Astrocyte (in vitro differentiated cells and primary cell): ENCODE results near the gene TLL1. TPM values are rescaled to one million over a fixed set of nuclear protein-coding genes. Genes with fewer than 3 reads are reported as not detected.

Experiments used
- DNase-seq: peaks from one replicate; pipeline ENCODE4 v3.0.0-alpha.2; 2010; ENCODE audit warnings: low read depth
- FAIRE-seq: peaks from 2 replicates; lab custom pipeline; 2011; peaks lifted over from hg19 to GRCh38; lab: Jason Lieb, UNC
- H2AFZ ChIP-seq: 2 replicates; pipeline ENCODE4 v1.6.0; 2012; ENCODE audit warnings: low read depth, low read length, inconsistent platforms
- H3K27ac ChIP-seq: 2 replicates; pipeline ENCODE4 v1.5.1; 2011; ENCODE audit warnings: low read depth, low read length, inconsistent platforms
- H3K27me3 ChIP-seq: 2 replicates; pipeline ENCODE4 v1.6.0; 2011; ENCODE audit warnings: low read length, inconsistent platforms; ENCODE audit not compliant: insufficient read depth
- H3K36me3 ChIP-seq: 2 replicates; pipeline ENCODE4 v1.5.1; 2011; ENCODE audit warnings: low read length, inconsistent platforms; ENCODE audit not compliant: insufficient read depth
- H3K4me1 ChIP-seq: 2 replicates; pipeline ENCODE4 v1.5.1; 2011; ENCODE audit warnings: low read length, inconsistent platforms; ENCODE audit not compliant: insufficient read depth
- H3K4me2 ChIP-seq: 2 replicates; pipeline ENCODE4 v1.6.0; 2012; ENCODE audit warnings: low read length, inconsistent platforms
- H3K4me3 ChIP-seq: 2 replicates; pipeline ENCODE4 v1.5.1; 2011; ENCODE audit warnings: low read depth, mild to moderate bottlenecking, low read length, inconsistent platforms; ENCODE audit not compliant: insufficient read depth
- H3K79me2 ChIP-seq: 2 replicates; pipeline ENCODE4 v1.6.0; 2012; ENCODE audit warnings: mild to moderate bottlenecking, low read length, inconsistent platforms; ENCODE audit not compliant: insufficient read depth
- H3K9ac ChIP-seq: 2 replicates; pipeline ENCODE4 v1.6.0; 2012; ENCODE audit warnings: mild to moderate bottlenecking, low read length, inconsistent platforms
- H3K9me3 ChIP-seq: 2 replicates; pipeline ENCODE4 v1.5.1; 2012; ENCODE audit warnings: low read depth, mild to moderate bottlenecking, low read length, inconsistent platforms; ENCODE audit not compliant: insufficient read depth
- H4K20me1 ChIP-seq: 2 replicates; pipeline ENCODE4 v1.6.0; 2012; ENCODE audit warnings: low read length, inconsistent platforms; ENCODE audit not compliant: insufficient read depth
- H3K27ac Mint-ChIP-seq: one replicate; pipeline ENCODE4 v1.8.0; 2021; ENCODE audit warnings: mild to moderate bottlenecking, mixed read lengths; ENCODE audit not compliant: unreplicated experiment
- H3K27me3 Mint-ChIP-seq: one replicate; pipeline ENCODE4 v1.8.0; 2021; ENCODE audit warnings: low read depth, mixed read lengths; ENCODE audit not compliant: unreplicated experiment
- H3K36me3 Mint-ChIP-seq: one replicate; pipeline ENCODE4 v1.8.0; 2021; ENCODE audit warnings: low read depth, mixed read lengths; ENCODE audit not compliant: unreplicated experiment
- H3K4me1 Mint-ChIP-seq: one replicate; pipeline ENCODE4 v1.8.0; 2021; ENCODE audit warnings: low read depth, mixed read lengths; ENCODE audit not compliant: unreplicated experiment
- H3K4me3 Mint-ChIP-seq: one replicate; pipeline ENCODE4 v1.8.0; 2021; ENCODE audit warnings: mild to moderate bottlenecking, moderate library complexity, mixed read lengths; ENCODE audit not compliant: unreplicated experiment
- H3K9me3 Mint-ChIP-seq: one replicate; pipeline ENCODE4 v1.8.0; 2021; ENCODE audit warnings: mild to moderate bottlenecking, mixed read lengths; ENCODE audit not compliant: unreplicated experiment
- EZH2 ChIP-seq: IDR thresholded peaks from 2 replicates; pipeline ENCODE4 v1.6.1; 2012; ENCODE audit warnings: mild to moderate bottlenecking, low read length, inconsistent platforms; ENCODE audit not compliant: insufficient read depth
- total RNA-seq: library from RNA; stranded (reverse); gene quantifications from 2 replicates; pipeline ENCODE4 v1.2.1, GENCODE V29; 2021
- TF ChIP-seq, protein P1 (sequence below): IDR thresholded peaks from 2 replicates; pipeline ENCODE4 v1.5.1; 2011; ENCODE audit warnings: low read depth, mild to moderate bottlenecking, inconsistent platforms, low read length, moderate library complexity; ENCODE audit not compliant: insufficient read depth

TLL1 gene
- total RNA-seq, 1 donor from 2014 or later = 2.7 TPM

GRCh38 chr4:165905405-165906027 is 32.5 kb downstream of the TLL1 start:
- no peaks in the 10 kb centered on the region for H3K36me3 ChIP-seq
- peaks cover 6% of the 10 kb centered on the region for H3K4me1 Mint-ChIP-seq
- no peak overlapping the region for H3K4me2 ChIP-seq
- no peak overlapping the region for H3K4me3 Mint-ChIP-seq
- H3K27ac Mint-ChIP-seq = no peak overlapping the region
- no peaks in the 10 kb centered on the region for H4K20me1 ChIP-seq
- FAIRE-seq (no peak), DNase-seq (peak; percentile 4)
- no peaks in the 10 kb centered on the region for H3K79me2 ChIP-seq
- no peaks in the 10 kb centered on the region for H3K27me3 Mint-ChIP-seq
- no peak overlapping the region for H2AFZ ChIP-seq
- H3K27me3 ChIP-seq = no peaks in the 10 kb centered on the region
- no peak overlapping the region for H3K9ac ChIP-seq
- no peaks in the 10 kb centered on the region for H3K4me1 ChIP-seq
- no peaks in the 10 kb centered on the region for H3K9me3 ChIP-seq
- no peak overlapping the region for H3K4me3 ChIP-seq
- H3K36me3 Mint-ChIP-seq = no peaks in the 10 kb centered on the region
- H3K9me3 Mint-ChIP-seq = peaks cover 2% of the 10 kb centered on the region
- H3K27ac ChIP-seq = no peak overlapping the region
- TF ChIP-seq, protein P1, sequence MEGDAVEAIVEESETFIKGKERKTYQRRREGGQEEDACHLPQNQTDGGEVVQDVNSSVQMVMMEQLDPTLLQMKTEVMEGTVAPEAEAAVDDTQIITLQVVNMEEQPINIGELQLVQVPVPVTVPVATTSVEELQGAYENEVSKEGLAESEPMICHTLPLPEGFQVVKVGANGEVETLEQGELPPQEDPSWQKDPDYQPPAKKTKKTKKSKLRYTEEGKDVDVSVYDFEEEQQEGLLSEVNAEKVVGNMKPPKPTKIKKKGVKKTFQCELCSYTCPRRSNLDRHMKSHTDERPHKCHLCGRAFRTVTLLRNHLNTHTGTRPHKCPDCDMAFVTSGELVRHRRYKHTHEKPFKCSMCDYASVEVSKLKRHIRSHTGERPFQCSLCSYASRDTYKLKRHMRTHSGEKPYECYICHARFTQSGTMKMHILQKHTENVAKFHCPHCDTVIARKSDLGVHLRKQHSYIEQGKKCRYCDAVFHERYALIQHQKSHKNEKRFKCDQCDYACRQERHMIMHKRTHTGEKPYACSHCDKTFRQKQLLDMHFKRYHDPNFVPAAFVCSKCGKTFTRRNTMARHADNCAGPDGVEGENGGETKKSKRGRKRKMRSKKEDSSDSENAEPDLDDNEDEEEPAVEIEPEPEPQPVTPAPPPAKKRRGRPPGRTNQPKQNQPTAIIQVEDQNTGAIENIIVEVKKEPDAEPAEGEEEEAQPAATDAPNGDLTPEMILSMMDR = no peak
- no peak for TF ChIP-seq EZH2

- Histone ChIP-seq H3K27me3 (no peaks in the 10 kb centered on the region), H2AFZ (no peak overlapping the region), H3K79me2 (no peaks in the 10 kb centered on the region), H4K20me1 (no peaks in the 10 kb centered on the region), H3K4me2 (no peak overlapping the region), H3K4me3 (no peak overlapping the region), H3K9ac (no peak overlapping the region), H3K36me3 (no peaks in the 10 kb centered on the region), H3K27ac (no peak overlapping the region), H3K9me3 (no peaks in the 10 kb centered on the region), H3K4me1 (no peaks in the 10 kb centered on the region)
- FAIRE-seq (no peak), DNase-seq (no peak)
- peaks cover 6% of the 10 kb centered on the region for H3K4me1 Mint-ChIP-seq
- H3K9me3 Mint-ChIP-seq = peaks cover under 1% of the 10 kb centered on the region
- H3K4me3 Mint-ChIP-seq = no peak overlapping the region
- H3K27ac Mint-ChIP-seq = no peak overlapping the region
- TF ChIP-seq EZH2 = no peak
- TF ChIP-seq, protein P1 = no peak
- no peaks in the 10 kb centered on the region for H3K27me3 Mint-ChIP-seq
- no peaks in the 10 kb centered on the region for H3K36me3 Mint-ChIP-seq
Observed at GRCh38 chr4:165906272-165906671, 33.2 kb downstream of the TLL1 start.

DNA sequence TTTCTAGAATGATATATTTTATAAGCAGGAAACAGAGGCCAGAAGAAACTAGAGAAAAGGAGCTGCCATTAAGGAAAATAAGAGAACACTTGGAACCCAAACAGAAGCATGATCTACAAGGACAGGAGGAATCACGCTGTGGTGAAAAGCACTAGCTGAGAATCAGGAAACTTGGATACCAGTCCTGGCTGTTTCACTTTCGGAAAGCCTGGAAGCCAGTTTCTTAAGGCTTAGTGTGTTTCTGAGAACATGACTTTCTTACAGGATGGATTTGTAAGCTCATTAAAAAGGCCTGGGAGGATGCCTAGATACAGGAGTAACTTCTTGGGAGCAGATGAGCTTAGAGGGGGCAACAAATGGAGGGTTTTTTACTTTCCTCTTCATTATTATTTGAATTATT is 36.9 kb downstream of the TLL1 start:
- H3K27me3 Mint-ChIP-seq = no peaks in the 10 kb centered on the region
- H3K27ac Mint-ChIP-seq = no peak overlapping the region
- Histone ChIP-seq H3K4me2 (no peak overlapping the region), H4K20me1 (no peaks in the 10 kb centered on the region), H3K79me2 (no peaks in the 10 kb centered on the region), H3K9ac (no peak overlapping the region), H3K4me1 (no peaks in the 10 kb centered on the region), H3K27me3 (no peaks in the 10 kb centered on the region), H2AFZ (no peak overlapping the region), H3K27ac (no peak overlapping the region), H3K4me3 (no peak overlapping the region), H3K9me3 (no peaks in the 10 kb centered on the region), H3K36me3 (no peaks in the 10 kb centered on the region)
- H3K9me3 Mint-ChIP-seq = no peaks in the 10 kb centered on the region
- no peak for TF ChIP-seq EZH2
- H3K36me3 Mint-ChIP-seq = no peaks in the 10 kb centered on the region
- no peak for FAIRE-seq
- H3K4me3 Mint-ChIP-seq = no peak overlapping the region
- no peak for DNase-seq
- H3K4me1 Mint-ChIP-seq = peaks cover 6% of the 10 kb centered on the region
